ENCODE results near the gene ELANE. TPM values are rescaled to one million over a fixed set of nuclear protein-coding genes. Genes with fewer than 3 reads are reported as not detected.

The ELANE gene
- total RNA-seq, 1 experiment from 2014 or later = not detected

DNA sequence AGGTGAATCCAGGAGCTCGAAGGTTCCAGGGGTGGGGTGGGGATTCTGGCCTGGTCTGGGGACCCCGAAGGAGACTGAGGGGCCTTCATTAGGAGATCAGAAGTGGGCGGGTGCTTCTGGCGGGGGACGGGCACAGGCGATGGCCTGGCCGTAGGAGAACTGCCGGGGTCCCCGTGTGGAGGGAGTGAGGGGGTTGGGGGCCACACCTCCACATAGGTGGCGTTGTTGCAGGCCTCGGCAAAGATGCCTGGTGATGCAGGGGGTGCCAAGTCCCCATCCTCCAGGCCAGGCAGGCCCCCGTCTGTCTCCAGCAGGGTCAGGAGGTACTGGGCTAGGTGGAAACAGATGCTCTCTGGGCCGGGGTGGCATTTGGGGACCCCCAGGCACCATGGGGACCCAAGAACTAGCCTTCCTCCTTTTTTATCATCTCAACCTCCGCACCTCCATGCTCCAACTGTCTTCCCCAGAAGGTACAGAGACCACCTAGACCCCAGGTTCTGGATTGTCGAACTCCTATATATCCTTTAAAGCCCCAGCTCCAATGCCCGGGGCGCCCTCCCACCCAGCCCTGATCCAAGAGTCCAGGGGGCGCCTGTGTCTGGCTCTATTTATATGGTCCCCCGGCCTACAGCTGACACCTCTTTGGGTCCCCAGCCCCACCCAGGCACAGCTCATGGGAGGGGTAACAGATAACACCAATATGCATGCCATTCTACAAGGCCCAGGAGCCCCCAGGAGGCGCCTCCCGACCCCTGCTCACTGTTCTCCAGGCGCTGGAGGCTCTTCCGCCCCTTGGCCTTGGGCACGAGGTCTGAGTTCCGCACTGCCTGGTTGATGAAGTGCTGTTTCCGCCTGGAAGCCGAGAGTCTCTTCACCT, 49.4 kb downstream of the ELANE start:
- in situ Hi-C loops (cut with HindIII; ENCODE audit: low pct_unique_long_range_greater_than_20kb, low sequenced_read_pairs) = no loop called here
- DNase-seq (ENCODE audit: low read depth) = no peak

DNA sequence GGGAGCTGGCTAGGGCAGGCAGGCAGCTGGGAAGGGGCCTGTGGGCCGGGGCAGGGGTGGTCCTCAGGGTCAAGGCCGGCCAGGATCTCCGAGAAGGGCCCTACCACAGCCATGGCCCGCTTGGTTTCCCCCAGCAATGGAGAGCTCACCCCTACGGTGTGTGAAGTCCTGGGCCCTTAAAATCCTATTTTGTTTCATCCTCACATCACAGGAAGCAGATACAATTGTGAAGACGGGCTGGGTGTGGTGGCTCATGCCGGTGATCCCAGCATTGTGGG, 49.9 kb downstream of the ELANE start:
- in situ Hi-C loops (cut with HindIII; ENCODE audit: low pct_unique_long_range_greater_than_20kb, low sequenced_read_pairs) = no loop called here
- DNase-seq (ENCODE audit: low read depth) = no peak

DNA sequence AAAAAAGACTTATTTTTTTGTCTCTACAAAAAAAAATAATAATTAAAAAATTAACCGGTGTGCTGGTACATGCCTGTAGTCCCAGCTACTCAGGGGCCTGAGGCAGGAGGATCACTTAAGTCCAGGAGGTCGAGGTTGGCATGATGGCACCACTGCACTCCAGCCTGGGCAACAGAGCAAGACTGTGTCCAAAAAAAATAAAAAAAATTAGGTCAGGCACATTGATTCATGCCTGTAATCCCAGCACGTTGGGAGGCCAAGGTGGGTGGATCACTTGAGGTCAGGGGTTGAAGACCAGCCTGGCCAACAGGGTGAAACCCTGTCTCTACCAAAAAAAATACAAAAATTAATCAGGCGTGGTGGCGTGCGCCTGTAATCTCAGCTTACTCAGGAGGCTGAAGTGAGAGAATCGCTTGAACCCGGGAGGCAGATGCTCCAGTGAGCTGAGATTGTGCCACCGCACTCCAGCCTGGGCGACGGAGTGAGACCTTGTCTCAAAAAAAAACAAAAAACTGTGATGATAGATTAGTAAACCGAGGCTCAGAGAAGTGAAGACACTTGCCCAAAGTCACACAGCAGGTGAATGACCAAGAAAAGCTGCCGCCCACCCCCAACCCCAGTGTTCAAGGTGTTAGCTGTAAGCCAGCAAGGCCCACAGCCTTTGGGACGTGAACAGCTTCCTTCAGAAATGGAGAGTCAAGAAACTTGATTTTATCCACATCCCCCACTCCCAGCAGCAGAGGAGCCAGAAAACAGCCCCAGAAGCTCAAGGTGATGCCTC, 50.5 kb downstream of the ELANE start:
- DNase-seq (ENCODE audit: low read depth) = no peak
- in situ Hi-C loops (cut with HindIII; ENCODE audit: low pct_unique_long_range_greater_than_20kb, low sequenced_read_pairs) = no loop called here

DNA sequence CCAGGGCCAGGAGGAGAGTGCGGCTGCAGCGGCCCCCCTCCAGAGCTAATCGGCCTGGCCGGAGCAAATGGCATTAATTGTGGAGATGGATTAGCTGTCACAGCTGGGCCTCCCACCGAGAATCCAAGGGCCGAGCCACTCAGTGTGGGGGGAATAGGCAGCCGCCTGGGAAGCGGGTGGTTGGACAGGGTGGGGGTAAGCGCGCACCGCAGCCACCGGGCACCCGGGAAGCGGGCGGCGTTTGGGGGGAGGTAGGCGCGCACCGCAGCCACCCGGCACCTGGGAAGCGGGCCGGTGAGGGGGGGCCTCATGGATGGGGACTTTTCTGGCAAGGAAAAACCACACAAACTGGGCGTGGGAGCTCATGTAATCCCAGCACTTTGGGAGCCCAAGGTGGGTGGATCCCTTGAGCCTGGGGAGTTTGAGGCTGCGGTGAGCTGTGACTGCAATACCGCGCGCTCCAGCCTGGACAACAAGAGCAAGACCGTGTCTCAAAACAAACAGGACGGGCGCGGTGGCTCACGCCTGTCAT, 51.2 kb downstream of the ELANE start:
- no peak for DNase-seq (ENCODE audit: low read depth)
- in situ Hi-C loops (cut with HindIII; ENCODE audit: low pct_unique_long_range_greater_than_20kb, low sequenced_read_pairs) = no loop called here

DNA sequence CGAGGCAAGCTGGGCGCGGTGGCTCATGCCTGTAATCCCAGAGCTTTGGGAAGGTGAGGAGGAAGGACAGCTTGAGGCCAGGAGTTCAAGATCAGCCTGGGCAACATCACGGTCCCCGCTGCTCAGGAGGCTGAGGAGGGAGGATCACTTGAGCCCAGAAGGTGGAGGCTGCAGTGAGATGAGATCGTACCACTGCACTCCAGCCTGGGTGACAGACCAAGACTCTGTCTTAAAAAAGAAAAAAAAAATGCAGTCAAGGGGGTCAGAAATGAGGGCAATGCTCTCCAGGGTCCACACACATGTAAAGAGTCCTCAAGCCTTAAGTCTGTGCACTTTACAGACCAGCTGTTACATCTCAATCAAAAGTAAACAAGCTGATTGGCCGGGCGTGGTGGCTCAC, 52.4 kb downstream of the ELANE start:
- no peak for DNase-seq (ENCODE audit: low read depth)
- in situ Hi-C loops (cut with HindIII; ENCODE audit: low pct_unique_long_range_greater_than_20kb, low sequenced_read_pairs) = no loop called here

Other genes starting within 250 kb of the ELANE start
- gene POLRMT, start 218.8 kb upstream of the ELANE start, total RNA-seq (2014; rRNA removed; shearing (Covaris generic); ENCODE audit: low replicate concordance) = 30.4 and 40.5 TPM in 2 replicates
- gene FGF22, start 212.4 kb upstream of the ELANE start, total RNA-seq (2014; rRNA removed; shearing (Covaris generic); ENCODE audit: low replicate concordance) = not detected in 2 replicates
- 21.3 and 30.9 TPM in 2 replicates for gene RNF126, start 189.1 kb upstream of the ELANE start, total RNA-seq (2014; rRNA removed; shearing (Covaris generic); ENCODE audit: low replicate concordance)
- 83.8 and 95.5 TPM in 2 replicates for gene FSTL3, start 175.9 kb upstream of the ELANE start, total RNA-seq (2014; rRNA removed; shearing (Covaris generic); ENCODE audit: low replicate concordance)
- 2.0 TPM in 1 of 2 replicates, not detected in the other for gene PRSS57, start 156.9 kb upstream of the ELANE start, total RNA-seq (2014; rRNA removed; shearing (Covaris generic); ENCODE audit: low replicate concordance)
- 14.1 and 20.5 TPM in 2 replicates for gene PALM, start 143.4 kb upstream of the ELANE start, total RNA-seq (2014; rRNA removed; shearing (Covaris generic); ENCODE audit: low replicate concordance)
- gene MISP, start 101.2 kb upstream of the ELANE start, total RNA-seq (2014; rRNA removed; shearing (Covaris generic); ENCODE audit: low replicate concordance) = 3.9 and 9.6 TPM in 2 replicates
- 136 and 182 TPM in 2 replicates for gene PTBP1, start 54.9 kb upstream of the ELANE start, total RNA-seq (2014; rRNA removed; shearing (Covaris generic); ENCODE audit: low replicate concordance)
- gene PLPPR3, start 30.3 kb upstream of the ELANE start, total RNA-seq (2014; rRNA removed; shearing (Covaris generic); ENCODE audit: low replicate concordance) = 3.1 and 13.6 TPM in 2 replicates
- not detected in 2 replicates for gene AZU1, start 24.5 kb upstream of the ELANE start, total RNA-seq (2014; rRNA removed; shearing (Covaris generic); ENCODE audit: low replicate concordance)
- gene PRTN3, start 11.3 kb upstream of the ELANE start, total RNA-seq (2014; rRNA removed; shearing (Covaris generic); ENCODE audit: low replicate concordance) = 0.14 TPM in 1 of 2 replicates, not detected in the other
- 6.8 and 9.9 TPM in 2 replicates for gene CFD, start 7.4 kb downstream of the ELANE start, total RNA-seq (2014; rRNA removed; shearing (Covaris generic); ENCODE audit: low replicate concordance)
- 17.3 and 26.9 TPM in 2 replicates for gene MED16, start 40.9 kb downstream of the ELANE start, total RNA-seq (2014; rRNA removed; shearing (Covaris generic); ENCODE audit: low replicate concordance)
- gene RNU6-9, start 41.2 kb downstream of the ELANE start, total RNA-seq (2014; rRNA removed; shearing (Covaris generic); ENCODE audit: low replicate concordance) = not detected in 2 replicates
- gene R3HDM4, start 60.9 kb downstream of the ELANE start, total RNA-seq (2014; rRNA removed; shearing (Covaris generic); ENCODE audit: low replicate concordance) = 6.2 and 34.0 TPM in 2 replicates
- gene KISS1R, start 65.0 kb downstream of the ELANE start, total RNA-seq (2014; rRNA removed; shearing (Covaris generic); ENCODE audit: low replicate concordance) = not detected in 2 replicates
- gene ARID3A, start 73.7 kb downstream of the ELANE start, total RNA-seq (2014; rRNA removed; shearing (Covaris generic); ENCODE audit: low replicate concordance) = 7.8 and 12.2 TPM in 2 replicates
- 99.1 and 111 TPM in 2 replicates for gene WDR18, start 132.0 kb downstream of the ELANE start, total RNA-seq (2014; rRNA removed; shearing (Covaris generic); ENCODE audit: low replicate concordance)
- not detected in 2 replicates for gene GRIN3B, start 148.1 kb downstream of the ELANE start, total RNA-seq (2014; rRNA removed; shearing (Covaris generic); ENCODE audit: low replicate concordance)
- 61.5 and 120 TPM in 2 replicates for gene TMEM259, start 168.8 kb downstream of the ELANE start, total RNA-seq (2014; rRNA removed; shearing (Covaris generic); ENCODE audit: low replicate concordance)
- not detected in 2 replicates for gene RNU6-2, start 169.2 kb downstream of the ELANE start, total RNA-seq (2014; rRNA removed; shearing (Covaris generic); ENCODE audit: low replicate concordance)
- gene CNN2, start 174.3 kb downstream of the ELANE start, total RNA-seq (2014; rRNA removed; shearing (Covaris generic); ENCODE audit: low replicate concordance) = 78.5 and 93.1 TPM in 2 replicates
- 10.5 and 32.1 TPM in 2 replicates for gene ABCA7, start 187.8 kb downstream of the ELANE start, total RNA-seq (2014; rRNA removed; shearing (Covaris generic); ENCODE audit: low replicate concordance)
- gene ARHGAP45, start 214.9 kb downstream of the ELANE start, total RNA-seq (2014; rRNA removed; shearing (Covaris generic); ENCODE audit: low replicate concordance) = 17.3 and 36.7 TPM in 2 replicates
- 119 and 180 TPM in 2 replicates for gene POLR2E, start 243.1 kb downstream of the ELANE start, total RNA-seq (2014; rRNA removed; shearing (Covaris generic); ENCODE audit: low replicate concordance)

Data from Caki2 (cell line).